Tibial artery (tissue), 4 donors: ENCODE results near the gene ANKRD22.

Experiments used
- DNase-seq, 2 donors: peaks; one replicate each; pipeline ENCODE4 v3.0.0-alpha.2; 2019
- H3K27ac ChIP-seq, 2 donors: fragments of 200-600 bp; sonication (generic) in 1 of 2; 1 replicate in 1 of 2; 2 replicates in 1 of 2; pipeline ENCODE4 v1.5.1; 2018 to 2019; ENCODE audit warnings: mild to moderate bottlenecking in 1 of 2
- H3K27me3 ChIP-seq, 2 donors: fragments of 200-600 bp; sonication (generic) in 1 of 2; one replicate each; pipeline versions ENCODE4 v1.5.1 to v1.6.0; 2016 to 2019
- H3K36me3 ChIP-seq, 3 donors: fragments of 200-600 bp; sonication (generic) in 2 of 3; one replicate each; pipeline ENCODE4 v1.5.1; 2016 to 2019; ENCODE audit warnings: mild to moderate bottlenecking in 2 of 3
- H3K4me1 ChIP-seq, 4 donors: fragments of 200-600 bp; sonication (generic) in 2 of 4; 1 replicate in 3 of 4; 2 replicates in 1 of 4; pipeline ENCODE4 v1.5.1; 2016 to 2019
- H3K4me3 ChIP-seq, 2 donors: fragments of 200-600 bp; sonication (generic) in 1 of 2; 1 replicate in 1 of 2; 2 replicates in 1 of 2; pipeline ENCODE4 v1.5.1; 2018 to 2019; ENCODE audit warnings: mild to moderate bottlenecking in 2 of 2
- H3K9me3 ChIP-seq, 3 donors: fragments of 200-600 bp; sonication (generic) in 1 of 3; one replicate each; pipeline ENCODE4 v1.5.1; 2016 to 2019
- intact Hi-C: fragments of 100-400 bp; cut with DNase I; formaldehyde crosslinking; loops from one replicate; pipeline ENCODE4 v1.15.0; 2023; ENCODE audit warnings: low total_unique reads
- TF ChIP-seq, protein P1 (sequence below), 2 experiments: fragments of 200-600 bp in 1 of 2; fragments of 450-650 bp in 1 of 2; IDR thresholded peaks; one replicate each; pipeline ENCODE4 v1.5.1; 2017 to 2019; ENCODE audit warnings: antibody characterized with exemption in 2 of 2, mild to moderate bottlenecking in 1 of 2, moderate library complexity in 1 of 2

Gene ANKRD22

DNA sequence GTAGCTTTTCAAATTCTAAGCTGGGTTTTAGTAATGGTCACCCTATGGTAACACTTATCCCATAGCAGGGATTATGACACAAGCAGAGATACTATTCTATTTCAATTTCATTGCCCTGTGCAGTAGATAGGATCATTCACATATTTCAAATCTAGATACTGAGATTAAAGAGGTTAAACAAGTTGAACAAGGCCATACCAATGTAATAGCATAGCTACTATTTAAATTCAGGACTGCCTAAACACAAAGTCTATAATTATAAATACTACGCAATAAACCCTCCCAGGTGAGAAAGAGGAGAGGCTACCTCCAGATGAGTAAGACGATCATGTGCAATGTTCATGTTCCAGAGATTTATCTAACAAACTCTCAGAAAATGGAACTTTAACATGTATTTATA, 48.0 kb downstream of the ANKRD22 start:
- intact Hi-C loops, result no loop called here
- H3K27me3 ChIP-seq, result no peaks in the 10 kb centered on the region
- no peak overlapping the region for H3K4me3 ChIP-seq
- no peak overlapping the region for H3K27ac ChIP-seq
- H3K36me3 ChIP-seq, result no peaks in the 10 kb centered on the region
- TF ChIP-seq, protein P1, sequence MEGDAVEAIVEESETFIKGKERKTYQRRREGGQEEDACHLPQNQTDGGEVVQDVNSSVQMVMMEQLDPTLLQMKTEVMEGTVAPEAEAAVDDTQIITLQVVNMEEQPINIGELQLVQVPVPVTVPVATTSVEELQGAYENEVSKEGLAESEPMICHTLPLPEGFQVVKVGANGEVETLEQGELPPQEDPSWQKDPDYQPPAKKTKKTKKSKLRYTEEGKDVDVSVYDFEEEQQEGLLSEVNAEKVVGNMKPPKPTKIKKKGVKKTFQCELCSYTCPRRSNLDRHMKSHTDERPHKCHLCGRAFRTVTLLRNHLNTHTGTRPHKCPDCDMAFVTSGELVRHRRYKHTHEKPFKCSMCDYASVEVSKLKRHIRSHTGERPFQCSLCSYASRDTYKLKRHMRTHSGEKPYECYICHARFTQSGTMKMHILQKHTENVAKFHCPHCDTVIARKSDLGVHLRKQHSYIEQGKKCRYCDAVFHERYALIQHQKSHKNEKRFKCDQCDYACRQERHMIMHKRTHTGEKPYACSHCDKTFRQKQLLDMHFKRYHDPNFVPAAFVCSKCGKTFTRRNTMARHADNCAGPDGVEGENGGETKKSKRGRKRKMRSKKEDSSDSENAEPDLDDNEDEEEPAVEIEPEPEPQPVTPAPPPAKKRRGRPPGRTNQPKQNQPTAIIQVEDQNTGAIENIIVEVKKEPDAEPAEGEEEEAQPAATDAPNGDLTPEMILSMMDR (IDR thresholded peaks at IDR 0.05), result no peak
- H3K4me1 ChIP-seq, result no peaks in the 10 kb centered on the region
- DNase-seq, result no peak
- H3K9me3 ChIP-seq, result no peaks in the 10 kb centered on the region

DNA sequence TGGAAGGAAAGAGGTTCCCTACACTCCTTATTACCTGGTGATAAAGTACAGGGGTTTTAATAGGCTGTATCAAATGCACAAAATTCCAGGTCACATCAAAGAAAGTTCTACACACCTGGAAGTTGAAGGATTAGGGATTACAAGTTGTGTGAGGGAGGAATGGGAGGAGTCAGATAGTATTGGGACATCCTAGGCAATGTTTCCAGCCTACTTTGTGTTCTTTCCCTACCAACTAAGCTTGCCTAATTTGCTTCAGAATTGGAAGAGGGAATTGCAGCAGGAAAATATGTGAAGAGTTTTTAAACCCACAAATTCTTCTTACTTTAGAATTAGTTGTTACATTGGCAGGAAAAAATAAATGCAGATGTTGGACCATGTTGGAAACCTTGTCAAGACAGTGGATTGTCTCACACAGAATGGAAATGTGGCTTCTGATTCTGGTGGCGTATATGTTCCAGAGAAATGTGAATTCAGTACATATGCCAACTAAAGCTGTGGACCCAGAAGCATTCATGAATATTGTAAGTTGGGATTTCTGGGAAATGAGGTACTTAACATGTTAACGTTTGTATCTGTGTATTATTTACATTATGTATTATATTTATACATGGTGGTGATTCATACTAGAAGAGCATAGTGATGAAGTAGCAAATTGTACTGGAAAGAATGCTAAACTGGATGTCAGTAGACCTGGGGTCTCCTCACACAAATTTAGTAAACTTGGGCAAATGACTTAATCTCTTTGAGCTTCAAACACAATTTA, 48.9 kb downstream of the ANKRD22 start, which contains the start of gene LIPM:
Gene LIPM (plus strand): TSS at position 208 of the 763 bp plus-strand sequence. CDS start 167 bp downstream, at position 375.
- Histone ChIP-seq H3K4me3 (no peak within 1 kb of the TSS), H3K9me3 (no peaks in the 10 kb centered on the region), H3K27me3 (no peaks in the 10 kb centered on the region), H3K4me1 (no peaks in the 10 kb centered on the region), H3K36me3 (no peaks in the 10 kb centered on the region), H3K27ac (no peak within 1 kb of the TSS)
- no peak for DNase-seq
- intact Hi-C loops, result no loop called here
- TF ChIP-seq, protein P1 (IDR thresholded peaks at IDR 0.05), result no peak

DNA sequence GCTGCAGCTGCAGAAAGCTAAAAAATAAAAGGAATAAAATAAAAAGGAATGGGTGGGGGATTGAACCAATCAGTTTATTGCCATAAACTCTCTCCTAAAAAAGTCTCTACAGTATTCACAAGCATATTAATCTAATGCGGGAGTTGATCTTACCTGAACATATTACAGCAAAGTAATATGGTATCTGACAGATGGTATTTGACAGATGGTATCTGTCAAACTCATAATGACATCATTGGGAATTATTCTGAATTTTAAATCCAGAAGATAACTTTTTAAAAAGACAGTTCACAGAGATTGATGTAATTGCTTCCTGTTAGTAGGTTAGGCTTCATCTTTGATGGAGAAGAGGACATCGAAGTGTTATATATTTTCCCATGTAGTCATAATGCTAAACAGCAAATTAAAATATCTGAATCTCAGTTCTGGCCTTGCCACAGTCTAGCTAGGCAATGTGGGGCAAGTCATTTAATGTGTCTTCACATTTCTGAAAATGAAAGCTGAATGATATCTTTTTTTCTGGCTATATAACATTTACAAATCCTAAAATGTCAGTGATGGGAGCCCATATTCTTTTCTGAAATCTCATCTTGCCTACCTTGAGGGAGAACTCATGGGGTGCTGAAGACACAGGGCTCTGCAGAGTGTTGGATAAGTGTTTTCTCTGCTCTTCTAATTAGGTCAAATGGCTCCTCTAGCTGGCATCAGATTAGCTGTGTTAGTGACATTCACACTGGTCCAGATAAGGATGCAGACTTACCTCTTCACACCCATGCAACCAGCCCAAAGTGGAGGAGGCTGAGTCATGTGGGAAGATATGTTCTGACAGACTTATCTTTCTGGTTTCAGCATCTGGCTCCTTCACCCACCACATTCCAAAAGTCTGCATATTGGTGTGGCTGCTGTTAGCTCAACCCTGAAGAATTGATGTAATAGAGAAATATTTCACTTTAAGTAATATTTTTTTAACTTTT, 51.2 kb downstream of the ANKRD22 start:
- TF ChIP-seq, protein P1 (IDR thresholded peaks at IDR 0.05), result no peak
- H3K9me3 ChIP-seq, result no peaks in the 10 kb centered on the region
- no peaks in the 10 kb centered on the region for H3K4me1 ChIP-seq
- H3K27ac ChIP-seq, result no peak overlapping the region
- no peak for DNase-seq
- intact Hi-C loops, result no loop called here
- no peaks in the 10 kb centered on the region for H3K27me3 ChIP-seq
- H3K36me3 ChIP-seq, result no peaks in the 10 kb centered on the region
- H3K4me3 ChIP-seq, result no peak overlapping the region

DNA sequence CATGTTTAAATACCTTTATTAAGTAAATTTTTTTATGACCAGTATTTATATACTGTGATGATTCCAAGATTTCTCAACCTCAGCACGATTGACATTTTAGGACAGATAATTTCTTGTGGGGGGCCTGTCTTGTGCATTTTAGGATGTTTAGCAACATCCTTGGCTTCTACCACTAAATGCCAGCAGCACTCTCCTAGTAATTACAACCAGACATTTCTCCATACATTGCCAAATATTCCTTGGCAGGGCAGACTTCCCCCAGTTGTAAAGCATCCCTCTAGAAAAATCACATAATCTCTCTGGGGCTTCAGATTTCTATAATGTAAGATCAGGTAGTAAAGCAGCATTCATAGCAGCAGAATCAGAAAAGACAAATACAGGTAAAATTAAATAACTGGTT, 56.9 kb downstream of the ANKRD22 start:
- Histone ChIP-seq H3K4me1 (no peaks in the 10 kb centered on the region), H3K4me3 (no peak overlapping the region), H3K9me3 (no peaks in the 10 kb centered on the region), H3K36me3 (no peaks in the 10 kb centered on the region), H3K27ac (no peak overlapping the region), H3K27me3 (no peaks in the 10 kb centered on the region)
- intact Hi-C loops, result no loop called here
- no peak for DNase-seq
- TF ChIP-seq, protein P1 (IDR thresholded peaks at IDR 0.05), result no peak

DNA sequence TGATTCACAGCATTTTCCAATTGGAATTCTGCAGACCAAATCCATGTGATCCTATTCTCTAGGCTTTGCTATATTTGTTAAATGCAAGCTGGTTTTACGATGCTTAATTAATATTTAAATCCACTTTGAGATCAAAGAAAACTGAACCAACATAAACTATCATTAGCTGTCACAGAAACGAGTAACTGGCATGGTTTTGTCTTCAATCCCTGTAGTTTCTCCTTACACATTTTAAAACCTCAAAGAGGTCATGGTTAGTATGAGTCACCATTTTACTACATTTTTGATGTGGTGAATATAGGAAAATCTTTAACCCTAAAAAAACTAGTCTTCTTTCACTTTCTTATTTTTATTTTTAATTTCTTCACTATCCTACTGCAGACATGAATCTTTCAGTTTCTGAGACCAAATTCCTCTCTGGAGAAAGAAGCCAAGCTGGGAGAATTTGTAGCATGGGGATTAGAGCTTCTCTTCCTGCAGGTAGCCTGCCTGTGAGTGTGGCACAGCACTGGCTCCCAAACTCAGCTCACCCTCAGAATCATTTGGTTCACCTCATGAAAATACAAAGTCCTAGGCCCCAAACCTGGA, 57.8 kb downstream of the ANKRD22 start:
- intact Hi-C loops, result no loop called here
- TF ChIP-seq, protein P1 (IDR thresholded peaks at IDR 0.05), result no peak
- Histone ChIP-seq H3K36me3 (no peaks in the 10 kb centered on the region), H3K27me3 (no peaks in the 10 kb centered on the region), H3K9me3 (no peaks in the 10 kb centered on the region), H3K4me1 (no peaks in the 10 kb centered on the region), H3K4me3 (no peak overlapping the region), H3K27ac (no peak overlapping the region)
- DNase-seq, result no peak
